ENCODE results near the gene TBC1D22A. TPM values are rescaled to one million over a fixed set of nuclear protein-coding genes. Genes with fewer than 3 reads are reported as not detected.

Gene TBC1D22A
- total RNA-seq, 6 experiments from 2014 or later: 10.9 to 18.1 (median 14.0) TPM

GRCh38 chr22:47144791-47145425, 382.5 kb downstream of the TBC1D22A start:
- Histone ChIP-seq H3K27me3 (no peaks in the 10 kb centered on the region), H3K9me3 (no peaks in the 10 kb centered on the region), H3K27ac (no peak overlapping the region), H3K4me1 (no peaks in the 10 kb centered on the region), H3K36me3 (no peaks in the 10 kb centered on the region), H3K4me3 (no peak overlapping the region)
- DNase-seq (no peak), ATAC-seq (no peak)
- intact Hi-C loops (cut with DNase I): no loop called here
- TF ChIP-seq CTCF (IDR thresholded peaks at IDR 0.05): no peak
- no peak for TF ChIP-seq POLR2A (IDR thresholded peaks at IDR 0.05)
- 93% methylated on average over 3 of the region's 21 CpGs for WGBS (ENCODE audit: insufficient coverage, low coverage, low lambda C conversion rate, missing lambda C conversion rate)

- H3K4me1 ChIP-seq: no peaks in the 10 kb centered on the region
- DNase-seq (no peak), ATAC-seq (no peak)
- intact Hi-C loops (cut with DNase I): no loop called here
- 100% methylated on average over 11 of the region's 20 CpGs for WGBS (ENCODE audit: insufficient coverage, low coverage, low lambda C conversion rate, missing lambda C conversion rate)
- no peak overlapping the region for H3K27ac ChIP-seq
- no peaks in the 10 kb centered on the region for H3K27me3 ChIP-seq
- no peak for TF ChIP-seq CTCF (IDR thresholded peaks at IDR 0.05)
- no peak for TF ChIP-seq POLR2A (IDR thresholded peaks at IDR 0.05)
- no peaks in the 10 kb centered on the region for H3K9me3 ChIP-seq
- no peaks in the 10 kb centered on the region for H3K36me3 ChIP-seq
- no peak overlapping the region for H3K4me3 ChIP-seq
Measured at GRCh38 chr22:47145883-47146282, 383.4 kb downstream of the TBC1D22A start.

GRCh38 chr22:47146391-47146790, 383.9 kb downstream of the TBC1D22A start:
- Histone ChIP-seq H3K9me3 (no peaks in the 10 kb centered on the region), H3K27me3 (no peaks in the 10 kb centered on the region), H3K4me1 (no peaks in the 10 kb centered on the region), H3K4me3 (no peak overlapping the region), H3K36me3 (no peaks in the 10 kb centered on the region), H3K27ac (no peak overlapping the region)
- no peak for TF ChIP-seq POLR2A (IDR thresholded peaks at IDR 0.05)
- TF ChIP-seq CTCF (IDR thresholded peaks at IDR 0.05): no peak
- WGBS (ENCODE audit: insufficient coverage, low coverage, low lambda C conversion rate, missing lambda C conversion rate): 91% methylated on average over 9 of the region's 11 CpGs
- intact Hi-C loops (cut with DNase I): no loop called here
- no peak for ATAC-seq
- DNase-seq: no peak

GRCh38 chr22:47146941-47147340, 384.5 kb downstream of the TBC1D22A start:
- Histone ChIP-seq H3K4me1 (no peaks in the 10 kb centered on the region), H3K27me3 (no peaks in the 10 kb centered on the region), H3K9me3 (no peaks in the 10 kb centered on the region), H3K27ac (no peak overlapping the region), H3K36me3 (no peaks in the 10 kb centered on the region), H3K4me3 (no peak overlapping the region)
- DNase-seq (no peak), ATAC-seq (no peak)
- intact Hi-C loops (cut with DNase I): no loop called here
- WGBS (ENCODE audit: insufficient coverage, low coverage, low lambda C conversion rate, missing lambda C conversion rate): 93% methylated on average over 6 of the region's 16 CpGs
- TF ChIP-seq CTCF (IDR thresholded peaks at IDR 0.05) (no peak), POLR2A (IDR thresholded peaks at IDR 0.05) (no peak)

- no peak overlapping the region for H3K4me3 ChIP-seq
- ATAC-seq (no peak), DNase-seq (no peak)
- no peaks in the 10 kb centered on the region for H3K36me3 ChIP-seq
- H3K27me3 ChIP-seq: no peaks in the 10 kb centered on the region
- intact Hi-C loops (cut with DNase I): no loop called here
- H3K4me1 ChIP-seq: no peaks in the 10 kb centered on the region
- H3K27ac ChIP-seq: no peak overlapping the region
- no peaks in the 10 kb centered on the region for H3K9me3 ChIP-seq
- WGBS (ENCODE audit: insufficient coverage, low coverage, low lambda C conversion rate, missing lambda C conversion rate): 83% methylated on average over 1 of the region's 13 CpGs
- TF ChIP-seq CTCF (IDR thresholded peaks at IDR 0.05): no peak
- no peak for TF ChIP-seq POLR2A (IDR thresholded peaks at IDR 0.05)
Measured at GRCh38 chr22:47147572-47147971, 385.1 kb downstream of the TBC1D22A start.

Data from right lobe of liver (tissue), 6 donors.